OCI-LY1 (cell line): ENCODE measurements around the gene PDE1C.

Experiments used
- H2AFZ ChIP-seq: fragments of 200-600 bp; sonication (generic), shearing (Covaris generic); 2 replicates; pipeline ENCODE4 v1.6.0; 2014; ENCODE audit warnings: antibody characterized with exemption, mild to moderate bottlenecking, low read length
- H3F3A ChIP-seq: fragments of 200-600 bp; sonication (generic), shearing (Covaris generic); 2 replicates; pipeline ENCODE4 v1.6.0; 2014; ENCODE audit warnings: mild to moderate bottlenecking, antibody characterized with exemption, low read length, moderate library complexity; ENCODE audit not compliant: insufficient read depth
- H3K27ac ChIP-seq: fragments of 200-600 bp; sonication (generic); 2 replicates; pipeline ENCODE4 v1.5.1; 2014; ENCODE audit warnings: low read length, mixed run types, mild to moderate bottlenecking, low read depth; ENCODE audit not compliant: poor library complexity, severe bottlenecking
- H3K27me3 ChIP-seq: fragments of 200-600 bp; sonication (generic); 2 replicates; pipeline ENCODE4 v1.6.0; 2014; ENCODE audit warnings: antibody characterized with exemption, mild to moderate bottlenecking, low read length, moderate library complexity; ENCODE audit not compliant: insufficient read depth
- H3K36me3 ChIP-seq: fragments of 200-600 bp; sonication (generic); 2 replicates; pipeline ENCODE4 v1.6.1; 2014; ENCODE audit warnings: mild to moderate bottlenecking, antibody characterized with exemption, low read length, moderate library complexity, mixed read lengths; ENCODE audit not compliant: insufficient read depth
- H3K4me1 ChIP-seq: fragments of 200-600 bp; sonication (generic); 2 replicates; pipeline ENCODE4 v1.5.1; 2014; ENCODE audit warnings: mild to moderate bottlenecking, low read length, moderate library complexity; ENCODE audit not compliant: insufficient read depth, severe bottlenecking
- H3K4me2 ChIP-seq: fragments of 200-600 bp; sonication (generic), shearing (Covaris generic); 2 replicates; pipeline ENCODE4 v1.6.1; 2014; ENCODE audit warnings: low read length
- H3K4me3 ChIP-seq: fragments of 200-600 bp; sonication (generic); 2 replicates; pipeline ENCODE4 v1.5.1; 2014; ENCODE audit warnings: low read length, low read depth, mild to moderate bottlenecking, mixed read lengths; ENCODE audit not compliant: poor library complexity, severe bottlenecking
- H3K79me2 ChIP-seq: fragments of 200-600 bp; shearing (Covaris generic); 2 replicates; pipeline ENCODE4 v1.6.1; 2016; ENCODE audit warnings: mixed run types, low read length, mixed read lengths; ENCODE audit not compliant: insufficient read depth
- H3K9ac ChIP-seq: fragments of 200-600 bp; sonication (generic), shearing (Covaris generic); 2 replicates; pipeline ENCODE4 v1.6.1; 2014; ENCODE audit warnings: mild to moderate bottlenecking, low read length, mixed read lengths
- H3K9me2 ChIP-seq: fragments of 200-600 bp; sonication (generic), shearing (Covaris generic); 2 replicates; pipeline ENCODE4 v1.6.1; 2014; ENCODE audit warnings: low read depth, mild to moderate bottlenecking, low read length, mixed read lengths
- H3K9me3 ChIP-seq: fragments of 200-600 bp; shearing (Covaris generic); 2 replicates; pipeline ENCODE4 v1.6.1; 2014; ENCODE audit warnings: low read length, mixed read lengths
- H4K20me1 ChIP-seq: fragments of 200-600 bp; sonication (generic), shearing (Covaris generic); 2 replicates; pipeline ENCODE4 v1.6.0; 2016; ENCODE audit warnings: mild to moderate bottlenecking, low read length; ENCODE audit not compliant: insufficient read depth
- EZH2 ChIP-seq: fragments of 200-600 bp; sonication (generic), shearing (Covaris generic); IDR thresholded peaks from 2 replicates; pipeline ENCODE4 v1.8.0; 2017; ENCODE audit warnings: borderline replicate concordance, mixed run types, mild to moderate bottlenecking, antibody characterized with exemption, low read length, moderate library complexity, mixed read lengths
- TF ChIP-seq, protein P1 (sequence below): fragments of 200-600 bp; sonication (generic), shearing (Covaris generic); IDR thresholded peaks from 2 replicates; pipeline ENCODE4 v1.5.1; 2017; ENCODE audit warnings: mild to moderate bottlenecking, antibody characterized with exemption, low read length, moderate library complexity, mixed read lengths

PDE1C gene

DNA sequence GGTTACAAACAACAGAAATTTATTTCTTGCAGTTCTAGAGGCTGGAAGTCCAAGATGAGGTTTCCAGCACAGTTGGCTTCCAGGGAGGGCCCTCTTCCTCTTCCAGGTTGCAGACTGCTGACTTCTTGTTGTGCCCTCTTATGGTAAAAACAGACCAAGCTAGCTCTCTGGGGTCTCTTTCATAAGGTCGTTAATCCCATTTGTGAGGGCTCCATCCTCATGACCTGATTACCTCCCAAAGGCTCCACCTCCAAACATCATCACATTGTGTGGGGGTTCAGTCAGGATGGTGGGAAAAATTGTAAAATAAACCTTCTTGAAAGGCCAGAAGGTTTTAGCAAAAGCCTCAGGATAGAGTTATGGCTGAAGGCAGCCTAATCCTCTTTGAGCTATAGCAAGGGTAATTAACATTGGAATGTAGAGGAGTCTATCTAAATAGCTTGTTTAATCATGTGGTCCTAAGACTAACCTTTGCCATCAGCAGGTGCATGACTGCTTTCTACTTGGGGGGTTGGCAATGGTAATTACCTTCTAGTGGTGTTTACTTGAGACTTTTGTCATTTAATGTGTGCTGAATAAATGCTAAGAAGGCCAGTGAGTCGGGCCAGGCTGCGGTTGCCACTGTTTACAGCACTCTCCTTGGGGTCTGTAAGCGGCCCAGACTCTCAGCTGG, 302.4 kb downstream of the PDE1C start:
- TF ChIP-seq, protein P1, sequence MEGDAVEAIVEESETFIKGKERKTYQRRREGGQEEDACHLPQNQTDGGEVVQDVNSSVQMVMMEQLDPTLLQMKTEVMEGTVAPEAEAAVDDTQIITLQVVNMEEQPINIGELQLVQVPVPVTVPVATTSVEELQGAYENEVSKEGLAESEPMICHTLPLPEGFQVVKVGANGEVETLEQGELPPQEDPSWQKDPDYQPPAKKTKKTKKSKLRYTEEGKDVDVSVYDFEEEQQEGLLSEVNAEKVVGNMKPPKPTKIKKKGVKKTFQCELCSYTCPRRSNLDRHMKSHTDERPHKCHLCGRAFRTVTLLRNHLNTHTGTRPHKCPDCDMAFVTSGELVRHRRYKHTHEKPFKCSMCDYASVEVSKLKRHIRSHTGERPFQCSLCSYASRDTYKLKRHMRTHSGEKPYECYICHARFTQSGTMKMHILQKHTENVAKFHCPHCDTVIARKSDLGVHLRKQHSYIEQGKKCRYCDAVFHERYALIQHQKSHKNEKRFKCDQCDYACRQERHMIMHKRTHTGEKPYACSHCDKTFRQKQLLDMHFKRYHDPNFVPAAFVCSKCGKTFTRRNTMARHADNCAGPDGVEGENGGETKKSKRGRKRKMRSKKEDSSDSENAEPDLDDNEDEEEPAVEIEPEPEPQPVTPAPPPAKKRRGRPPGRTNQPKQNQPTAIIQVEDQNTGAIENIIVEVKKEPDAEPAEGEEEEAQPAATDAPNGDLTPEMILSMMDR = no peak
- TF ChIP-seq EZH2 = no peak
- Histone ChIP-seq H3K4me2 (no peak overlapping the region), H3K36me3 (no peaks in the 10 kb centered on the region), H3K4me3 (no peak overlapping the region), H3K9ac (no peak overlapping the region), H3K27me3 (no peaks in the 10 kb centered on the region), H3K4me1 (no peaks in the 10 kb centered on the region), H3K27ac (no peak overlapping the region), H3F3A (no peaks in the 10 kb centered on the region), H2AFZ (no peak overlapping the region), H3K79me2 (no peaks in the 10 kb centered on the region), H3K9me2 (no peaks in the 10 kb centered on the region), H4K20me1 (no peaks in the 10 kb centered on the region), H3K9me3 (no peaks in the 10 kb centered on the region)

DNA sequence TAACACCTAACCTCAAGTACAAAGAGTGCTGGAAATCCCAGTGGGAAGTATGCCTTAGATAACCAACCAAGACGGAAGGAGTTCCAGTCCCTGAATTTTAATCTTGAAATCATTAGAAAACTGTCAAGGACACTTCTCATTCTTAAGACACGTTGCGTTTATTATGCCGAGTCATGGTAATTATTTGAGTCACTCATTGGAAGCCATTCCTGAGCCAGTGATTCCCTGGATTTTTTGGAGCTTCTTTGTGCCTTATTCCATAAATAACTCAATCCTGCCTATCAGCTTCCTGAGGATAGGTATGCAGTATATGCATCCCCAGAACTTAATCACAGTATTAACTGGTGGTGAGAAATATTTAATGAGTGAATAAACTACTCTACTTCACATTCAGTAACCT, 305.7 kb downstream of the PDE1C start:
- H3F3A ChIP-seq = no peaks in the 10 kb centered on the region
- no peak overlapping the region for H3K9ac ChIP-seq
- H3K79me2 ChIP-seq = no peaks in the 10 kb centered on the region
- no peaks in the 10 kb centered on the region for H3K4me1 ChIP-seq
- no peaks in the 10 kb centered on the region for H3K9me2 ChIP-seq
- no peaks in the 10 kb centered on the region for H3K9me3 ChIP-seq
- H3K4me3 ChIP-seq = no peak overlapping the region
- no peak overlapping the region for H3K27ac ChIP-seq
- H3K27me3 ChIP-seq = no peaks in the 10 kb centered on the region
- TF ChIP-seq EZH2 = no peak
- TF ChIP-seq, protein P1 = no peak
- H3K36me3 ChIP-seq = no peaks in the 10 kb centered on the region
- no peak overlapping the region for H3K4me2 ChIP-seq
- H2AFZ ChIP-seq = no peak overlapping the region
- H4K20me1 ChIP-seq = no peaks in the 10 kb centered on the region

DNA sequence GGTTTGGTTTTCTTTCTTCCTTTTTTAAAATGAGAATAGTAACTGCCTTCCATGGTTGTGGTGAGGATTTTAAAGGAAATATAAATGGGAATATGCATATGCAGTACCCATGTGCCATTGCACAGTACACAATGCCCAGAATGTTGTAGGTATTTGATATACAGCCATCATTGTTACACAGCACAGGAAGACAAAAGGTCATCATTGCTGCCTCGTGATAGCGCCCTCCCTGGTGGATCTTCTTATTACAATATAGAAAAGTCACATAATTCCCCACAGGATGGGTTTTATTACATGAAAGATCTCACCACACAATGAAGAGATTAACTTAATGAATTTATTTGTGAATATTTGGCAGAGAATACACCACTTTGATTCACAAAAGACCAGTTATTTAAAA, 306.7 kb downstream of the PDE1C start:
- H2AFZ ChIP-seq = no peak overlapping the region
- TF ChIP-seq, protein P1 = peak; percentile 49
- TF ChIP-seq EZH2 = no peak
- no peak overlapping the region for H3K4me3 ChIP-seq
- H4K20me1 ChIP-seq = no peaks in the 10 kb centered on the region
- H3F3A ChIP-seq = no peaks in the 10 kb centered on the region
- H3K27ac ChIP-seq = no peak overlapping the region
- no peaks in the 10 kb centered on the region for H3K36me3 ChIP-seq
- H3K9me3 ChIP-seq = no peaks in the 10 kb centered on the region
- H3K4me1 ChIP-seq = no peaks in the 10 kb centered on the region
- H3K79me2 ChIP-seq = no peaks in the 10 kb centered on the region
- no peaks in the 10 kb centered on the region for H3K27me3 ChIP-seq
- H3K4me2 ChIP-seq = no peak overlapping the region
- H3K9me2 ChIP-seq = no peaks in the 10 kb centered on the region
- H3K9ac ChIP-seq = no peak overlapping the region
